Fibroblast of the aortic adventitia (primary cell): Measurements from ENCODE around the gene CDH13. TPM values are rescaled to one million over a fixed set of nuclear protein-coding genes. Genes with fewer than 3 reads are reported as not detected.

Experiments
- DNase-seq: peaks from one replicate; pipeline ENCODE4 v3.0.0-alpha.2; 2010; ENCODE audit warnings: low read depth
- H3K4me3 ChIP-seq: 2 replicates; pipeline ENCODE4 v1.5.1; 2011; ENCODE audit warnings: low read depth, mild to moderate bottlenecking, control low read depth, low read length, moderate library complexity
- total RNA-seq: library from RNA; depleted of rRNA; stranded (reverse); fragments of >200 nt; gene quantifications from 2 replicates; pipeline ENCODE4 v1.2.3, GENCODE V29; 2012; ENCODE audit warnings: low replicate concordance
- TF ChIP-seq, protein P1 (sequence below): IDR thresholded peaks from 2 replicates; pipeline ENCODE4 v1.5.1; 2011; ENCODE audit warnings: mild to moderate bottlenecking, low read length, control low read depth, inconsistent platforms; ENCODE audit not compliant: insufficient read depth

The CDH13 gene
- total RNA-seq, 1 donor, result 55.7 TPM

DNA sequence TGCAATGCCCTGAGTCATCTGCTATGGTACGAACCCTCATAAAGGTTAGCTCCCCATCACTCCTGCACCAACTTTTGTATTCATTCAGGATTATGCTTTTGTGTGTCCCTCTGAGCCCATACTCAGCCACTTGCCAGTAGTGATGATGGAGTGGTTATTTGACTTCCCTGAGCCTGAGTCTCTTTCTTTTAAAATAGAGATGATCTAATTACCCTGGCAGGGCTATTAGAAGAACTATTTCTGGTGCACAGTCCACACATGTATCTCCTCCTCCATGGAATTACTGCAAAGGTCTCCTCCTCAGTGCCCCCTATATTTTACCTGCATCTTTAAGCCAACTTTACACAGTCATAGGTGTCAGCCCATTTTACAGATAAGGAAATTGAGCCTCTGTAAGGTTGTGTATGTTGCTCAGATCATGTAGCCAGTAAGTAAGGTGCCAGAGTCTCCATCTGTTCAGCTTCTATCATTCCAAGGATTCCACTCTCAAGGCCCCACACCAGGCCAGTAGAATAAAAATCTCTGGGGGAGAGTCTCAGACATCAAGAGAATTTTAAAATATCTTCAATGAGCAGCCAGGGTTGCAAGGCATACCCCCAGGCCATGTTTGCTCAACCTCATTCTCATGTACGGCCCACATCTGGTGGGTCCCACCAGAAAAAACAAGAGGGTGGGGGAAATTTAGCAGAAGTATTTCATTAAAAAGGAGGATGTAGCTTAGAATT, 847.3 kb downstream of the CDH13 start:
- no peak for DNase-seq
- TF ChIP-seq, protein P1, sequence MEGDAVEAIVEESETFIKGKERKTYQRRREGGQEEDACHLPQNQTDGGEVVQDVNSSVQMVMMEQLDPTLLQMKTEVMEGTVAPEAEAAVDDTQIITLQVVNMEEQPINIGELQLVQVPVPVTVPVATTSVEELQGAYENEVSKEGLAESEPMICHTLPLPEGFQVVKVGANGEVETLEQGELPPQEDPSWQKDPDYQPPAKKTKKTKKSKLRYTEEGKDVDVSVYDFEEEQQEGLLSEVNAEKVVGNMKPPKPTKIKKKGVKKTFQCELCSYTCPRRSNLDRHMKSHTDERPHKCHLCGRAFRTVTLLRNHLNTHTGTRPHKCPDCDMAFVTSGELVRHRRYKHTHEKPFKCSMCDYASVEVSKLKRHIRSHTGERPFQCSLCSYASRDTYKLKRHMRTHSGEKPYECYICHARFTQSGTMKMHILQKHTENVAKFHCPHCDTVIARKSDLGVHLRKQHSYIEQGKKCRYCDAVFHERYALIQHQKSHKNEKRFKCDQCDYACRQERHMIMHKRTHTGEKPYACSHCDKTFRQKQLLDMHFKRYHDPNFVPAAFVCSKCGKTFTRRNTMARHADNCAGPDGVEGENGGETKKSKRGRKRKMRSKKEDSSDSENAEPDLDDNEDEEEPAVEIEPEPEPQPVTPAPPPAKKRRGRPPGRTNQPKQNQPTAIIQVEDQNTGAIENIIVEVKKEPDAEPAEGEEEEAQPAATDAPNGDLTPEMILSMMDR, result no peak
- H3K4me3 ChIP-seq, result no peak overlapping the region

DNA sequence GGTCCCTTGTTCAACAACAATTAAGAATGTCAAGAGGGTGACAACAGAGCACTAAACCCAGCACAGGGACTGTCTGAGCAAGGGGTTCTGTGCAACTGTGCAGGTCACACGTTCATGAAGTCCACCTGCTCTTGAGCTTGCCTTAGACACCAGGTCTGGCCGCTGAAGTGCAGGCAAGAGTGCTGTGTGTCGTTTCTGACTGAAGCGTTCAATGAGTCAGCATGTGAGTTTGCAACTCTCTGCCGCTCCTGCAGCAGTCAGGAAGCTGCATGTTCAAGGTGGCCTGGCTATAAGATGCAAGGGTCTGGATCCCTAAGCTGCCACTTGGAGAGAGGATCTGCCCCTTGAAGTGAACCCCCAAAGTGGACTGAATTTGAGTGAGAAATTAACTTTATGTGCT, 848.3 kb downstream of the CDH13 start:
- TF ChIP-seq, protein P1, result no peak
- H3K4me3 ChIP-seq, result no peak overlapping the region
- DNase-seq, result no peak

DNA sequence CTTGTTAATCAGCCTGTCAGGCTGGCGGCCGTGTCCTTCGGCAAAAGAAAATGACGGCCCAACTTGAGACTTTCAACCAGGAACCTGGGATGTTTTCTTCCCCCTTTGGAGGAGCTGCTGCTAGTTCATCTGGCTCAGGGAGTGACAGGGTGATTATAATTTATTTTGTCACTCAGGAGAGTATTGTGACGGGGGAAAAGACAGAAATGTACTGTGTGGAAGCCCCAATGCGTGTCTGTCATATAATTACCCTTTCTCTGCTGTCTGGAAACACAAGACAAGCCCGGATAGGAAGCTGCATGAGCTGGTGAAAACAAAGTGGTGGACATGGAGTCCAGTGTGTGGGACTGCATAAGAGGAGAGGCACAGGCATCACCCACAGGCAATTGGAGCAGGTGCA, 854.8 kb downstream of the CDH13 start:
- no peak overlapping the region for H3K4me3 ChIP-seq
- TF ChIP-seq, protein P1, result no peak
- DNase-seq, result no peak

DNA sequence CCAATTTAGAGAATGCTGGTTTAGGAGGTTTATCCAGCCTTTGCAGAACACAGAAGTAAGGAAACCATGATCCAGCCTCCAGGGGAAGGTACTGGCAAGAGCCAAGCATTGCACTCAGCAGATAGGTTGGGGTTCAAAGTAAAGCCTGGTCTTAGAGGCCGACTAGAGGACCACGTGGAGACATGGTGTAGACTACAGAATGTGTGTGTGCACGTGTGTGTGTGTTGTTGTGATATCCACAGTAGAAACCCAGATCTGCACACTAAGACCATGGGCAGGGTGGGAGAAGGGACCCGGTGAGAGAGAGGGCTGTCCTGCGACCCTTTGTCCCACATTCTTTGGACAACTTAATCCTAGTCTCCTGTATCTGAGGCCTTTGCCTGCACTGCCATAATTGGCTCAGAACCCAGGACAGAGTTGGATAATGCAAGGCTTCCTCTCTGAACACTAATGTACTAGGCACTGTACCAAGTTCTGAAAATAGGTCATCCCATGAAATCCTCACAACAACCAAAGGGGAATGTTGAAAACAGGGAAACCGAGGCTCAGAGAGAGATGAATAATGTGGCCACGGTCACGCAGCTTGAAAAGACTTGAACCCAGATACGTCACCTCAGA, 855.9 kb downstream of the CDH13 start:
- no peak overlapping the region for H3K4me3 ChIP-seq
- no peak for DNase-seq
- TF ChIP-seq, protein P1, result no peak

DNA sequence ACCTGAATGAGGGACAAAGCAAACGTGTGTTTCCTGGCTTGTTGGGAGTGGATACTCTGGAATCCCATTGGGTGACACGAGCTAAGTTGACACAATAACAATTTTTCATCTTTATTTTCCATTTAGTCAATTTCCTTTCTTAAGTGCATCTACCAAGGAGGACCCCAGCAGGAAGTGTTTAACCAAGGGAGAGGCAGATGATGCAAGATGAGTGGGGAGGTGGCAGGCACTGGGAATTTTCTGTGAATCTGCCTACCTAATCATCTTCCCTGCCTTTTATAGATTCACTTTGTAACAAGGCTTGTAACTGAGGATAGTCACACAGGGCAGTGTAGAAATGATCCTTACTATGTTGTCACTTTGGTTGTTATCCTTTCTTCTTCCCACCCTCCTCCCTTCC, 863.3 kb downstream of the CDH13 start:
- no peak overlapping the region for H3K4me3 ChIP-seq
- TF ChIP-seq, protein P1, result no peak
- no peak for DNase-seq

DNA sequence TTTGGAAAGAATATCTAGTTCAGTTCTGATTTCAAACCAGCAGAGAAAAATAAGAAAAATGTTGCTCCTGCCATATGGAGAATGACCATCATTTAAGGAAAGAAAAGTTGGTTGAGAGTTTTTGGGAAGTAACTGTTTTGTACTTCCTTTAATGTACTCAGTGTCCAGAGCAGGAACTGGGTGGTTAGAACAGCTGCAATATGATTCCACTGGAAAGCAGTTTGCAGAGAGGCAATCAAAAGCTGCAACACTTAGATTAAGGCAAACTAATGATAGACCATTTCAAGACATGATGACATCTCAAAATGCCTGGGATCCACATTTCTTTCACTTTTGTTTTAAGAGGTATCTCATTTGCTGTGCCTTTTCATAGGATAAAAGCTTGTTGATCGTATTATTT, 867.7 kb downstream of the CDH13 start:
- no peak for DNase-seq
- TF ChIP-seq, protein P1, result no peak
- H3K4me3 ChIP-seq, result no peak overlapping the region
